Endodermal cell (in vitro differentiated cells): ENCODE data around the gene HOXA1. TPM values are rescaled to one million over a fixed set of nuclear protein-coding genes. Genes with fewer than 3 reads are reported as not detected.
A peak's percentile ranks its signal among the peaks of the same experiment; 100 is the strongest.

Source experiments
- DNase-seq: peaks from one replicate; pipeline ENCODE4 v3.0.0-alpha.2; 2017
- H3K27ac ChIP-seq: 2 replicates; pipeline ENCODE4 v1.5.1; 2013; ENCODE audit warnings: mild to moderate bottlenecking, low read depth, low read length, moderate library complexity
- H3K27me3 ChIP-seq: 2 replicates; pipeline ENCODE4 v1.6.1; 2013; ENCODE audit warnings: mild to moderate bottlenecking, low read length, moderate library complexity; ENCODE audit not compliant: insufficient read depth, control insufficient read depth, poor library complexity, severe bottlenecking
- H3K36me3 ChIP-seq: 2 replicates; pipeline ENCODE4 v1.7.0; 2013; ENCODE audit warnings: mild to moderate bottlenecking, low read length, moderate library complexity; ENCODE audit not compliant: control insufficient read depth, insufficient read depth
- H3K4me1 ChIP-seq: one replicate; pipeline ENCODE4 v1.7.0; 2013; ENCODE audit warnings: low read length; ENCODE audit not compliant: control insufficient read depth, insufficient read depth
- H3K4me3 ChIP-seq: 2 replicates; pipeline ENCODE4 v1.5.1; 2013; ENCODE audit warnings: mild to moderate bottlenecking, low read length, moderate library complexity
- H3K9ac ChIP-seq: 2 replicates; pipeline ENCODE4 v1.6.1; 2013; ENCODE audit warnings: mild to moderate bottlenecking, low read length, moderate library complexity; ENCODE audit not compliant: poor library complexity, severe bottlenecking; ENCODE audit errors: extremely low read depth
- H3K9me3 ChIP-seq: 2 replicates; pipeline ENCODE4 v1.6.1; 2013; ENCODE audit warnings: mild to moderate bottlenecking, low read length, moderate library complexity; ENCODE audit not compliant: control insufficient read depth
- H3K27ac Mint-ChIP-seq: 2 replicates; pipeline ENCODE4 v1.8.0; 2020; ENCODE audit warnings: mixed read lengths
- H3K27me3 Mint-ChIP-seq: 2 replicates; pipeline ENCODE4 v1.8.0; 2021; ENCODE audit warnings: mild to moderate bottlenecking, mixed read lengths; ENCODE audit not compliant: insufficient read depth
- H3K36me3 Mint-ChIP-seq: 2 replicates; pipeline ENCODE4 v1.8.0; 2020; ENCODE audit warnings: low read depth, mixed read lengths
- H3K4me1 Mint-ChIP-seq: 2 replicates; pipeline ENCODE4 v1.8.0; 2020; ENCODE audit warnings: mixed read lengths
- H3K4me3 Mint-ChIP-seq: 2 replicates; pipeline ENCODE4 v1.8.0; 2020; ENCODE audit warnings: mild to moderate bottlenecking, moderate library complexity, mixed read lengths
- H3K9me3 Mint-ChIP-seq: 2 replicates; pipeline ENCODE4 v1.8.0; 2020; ENCODE audit warnings: mild to moderate bottlenecking, mixed read lengths
- CTCF ChIP-seq: fragments of 200-600 bp; sonication (generic); conservative IDR thresholded peaks from 2 replicates; pipeline ENCODE4 v1.5.0; 2021; ENCODE audit warnings: antibody characterized with exemption, mild to moderate bottlenecking
- WGBS, 2 experiments: methylation state at CpG; one replicate each; pipeline versions ENCODE4 v1.1.5 to v1.1.7; 2013; ENCODE audit warnings: missing lambda C conversion rate in 2 of 2, mixed read lengths in 1 of 2; ENCODE audit not compliant: insufficient coverage in 1 of 2, insufficient read length in 1 of 2; 5-methylcytosine and 5-hydroxymethylcytosine counted together
- total RNA-seq, 2 donors: library from RNA; stranded (reverse); fragmentation: NEBNext Ultra II Directional in 1 of 2; extraction: Animal tissue kit (Norgen Biotek cat#: 25700) in 1 of 2; gene quantifications; 2 replicates in 1 of 2; 3 replicates in 1 of 2; pipeline ENCODE4 v1.2.1, GENCODE V29; 2021

The HOXA1 gene
- total RNA-seq, 2 donors from 2014 or later = not detected

- Histone ChIP-seq H3K27me3 (peaks cover 100% of the 10 kb centered on the region), H3K36me3 (no peaks in the 10 kb centered on the region), H3K9me3 (peaks cover 11% of the 10 kb centered on the region), H3K4me1 (no peaks in the 10 kb centered on the region), H3K27ac (no peak overlapping the region), H3K4me3 (peak overlapping the region; percentile 86), H3K9ac (no peak overlapping the region)
- 2 to 6% methylated on average over 13 to 30 of the region's 30 CpGs for WGBS, 2 experiments
- no peak overlapping the region for H3K27ac Mint-ChIP-seq
- TF ChIP-seq CTCF = peak; percentile 64
- no peaks in the 10 kb centered on the region for H3K36me3 Mint-ChIP-seq
- DNase-seq = peak; percentile 81
- H3K4me3 Mint-ChIP-seq = peak overlapping the region; percentile 54
- H3K27me3 Mint-ChIP-seq = peaks cover 100% of the 10 kb centered on the region
- H3K4me1 Mint-ChIP-seq = peaks cover 11% of the 10 kb centered on the region
- peaks cover 10% of the 10 kb centered on the region for H3K9me3 Mint-ChIP-seq
Observed at GRCh38 chr7:27141923-27142579, 46.3 kb upstream of the HOXA1 start.

- H3K4me3 Mint-ChIP-seq = no peak overlapping the region
Observed at GRCh38 chr7:27141137-27141922, 45.5 kb upstream of the HOXA1 start.

More at GRCh38 chr7:27141137-27141922, 45.5 kb upstream of the HOXA1 start:
- 37 to 48% methylated on average over 13 to 18 of the region's 18 CpGs for WGBS, 2 experiments
- no peak for DNase-seq
- no peaks in the 10 kb centered on the region for H3K36me3 Mint-ChIP-seq
- H3K9ac ChIP-seq = no peak overlapping the region
- H3K9me3 ChIP-seq = peaks cover 3% of the 10 kb centered on the region
- no peak for TF ChIP-seq CTCF
- H3K27ac Mint-ChIP-seq = no peak overlapping the region
- peaks cover 100% of the 10 kb centered on the region for H3K27me3 ChIP-seq
- no peak overlapping the region for H3K4me3 ChIP-seq
- H3K36me3 ChIP-seq = no peaks in the 10 kb centered on the region
- H3K27ac ChIP-seq = no peak overlapping the region
- peaks cover 100% of the 10 kb centered on the region for H3K27me3 Mint-ChIP-seq
- H3K9me3 Mint-ChIP-seq = peaks cover 6% of the 10 kb centered on the region
- no peaks in the 10 kb centered on the region for H3K4me1 ChIP-seq
- H3K4me1 Mint-ChIP-seq = peaks cover 11% of the 10 kb centered on the region
